HEK293 (cell line): Measurements from ENCODE around the gene CCNY.

Source experiments
- CTCF ChIA-PET: fragments of 350-600 bp; formaldehyde crosslinking; extraction: SDS; loops from one replicate; lab custom pipeline; 2021; ENCODE audit warnings: antibody characterized with exemption; lab: Yijun Ruan, JAX
- POLR2A ChIA-PET: fragments of 300-600 bp; formaldehyde crosslinking; extraction: SDS; loops from one replicate; lab custom pipeline; 2020; ENCODE audit warnings: antibody characterized with exemption, inconsistent platforms; lab: Yijun Ruan, JAX
- H3K27ac ChIP-seq: fragments of 200-500 bp; sonication (Bioruptor generic); 2 replicates; pipeline ENCODE4 v1.5.1; 2014; ENCODE audit warnings: low read depth, low read length, control low read depth, inconsistent platforms; ENCODE audit errors: extremely low read depth
- H3K36me3 ChIP-seq, 2 experiments: fragments of 200-500 bp in 1 of 2; sonication (Bioruptor generic) in 1 of 2; 1 replicate in 1 of 2; 2 replicates in 1 of 2; pipeline ENCODE4 v1.5.1; 2014 to 2017; ENCODE audit warnings: inconsistent platforms in 2 of 2, low read length in 2 of 2; ENCODE audit not compliant: control insufficient read depth in 2 of 2, insufficient read depth in 1 of 2
- H3K4me1 ChIP-seq: fragments of 200-500 bp; sonication (Bioruptor generic); 2 replicates; pipeline ENCODE4 v1.5.1; 2014; ENCODE audit warnings: mild to moderate bottlenecking, low read length, inconsistent platforms; ENCODE audit not compliant: control insufficient read depth, insufficient read depth
- H3K4me3 ChIP-seq: 2 replicates; pipeline ENCODE4 v1.5.1; 2011; ENCODE audit warnings: low read depth, mild to moderate bottlenecking, control low read depth, low read length, moderate library complexity
- H3K9me3 ChIP-seq: fragments of 200-500 bp; sonication (Bioruptor generic); 2 replicates; pipeline ENCODE4 v1.5.1; 2014; ENCODE audit warnings: low read depth, low read length, inconsistent platforms; ENCODE audit not compliant: control insufficient read depth, insufficient read depth
- BCL11A ChIP-seq: fragments of 450-650 bp; formaldehyde crosslinking; IDR thresholded peaks from 2 replicates; pipeline ENCODE4 v1.5.1; 2016; ENCODE audit warnings: low read depth, missing biosample characterization, missing genetic modification characterization
- GLIS1 ChIP-seq: fragments of 450-650 bp; formaldehyde crosslinking; IDR thresholded peaks from 2 replicates; pipeline ENCODE4 v1.5.1; 2016; ENCODE audit warnings: missing biosample characterization, missing genetic modification characterization
- HOXC10 ChIP-seq: sonication (generic); formaldehyde crosslinking; IDR thresholded peaks from 2 replicates; pipeline ENCODE4 v1.8.1; 2023; ENCODE audit warnings: mild to moderate bottlenecking, missing genetic modification reagents
- KLF8 ChIP-seq: fragments of 450-650 bp; formaldehyde crosslinking; IDR thresholded peaks from 2 replicates; pipeline ENCODE4 v1.5.1; 2016; ENCODE audit warnings: missing biosample characterization, missing genetic modification characterization
- MEIS1 ChIP-seq: sonication (generic); formaldehyde crosslinking; IDR thresholded peaks from 2 replicates; pipeline ENCODE4 v1.8.1; 2022; ENCODE audit warnings: missing genetic modification reagents, mild to moderate bottlenecking, borderline replicate concordance
- MYNN ChIP-seq: fragments of 450-650 bp; formaldehyde crosslinking; IDR thresholded peaks from 2 replicates; pipeline ENCODE4 v1.5.1; 2016; ENCODE audit warnings: missing biosample characterization, missing genetic modification characterization, borderline replicate concordance
- OSR2 ChIP-seq: fragments of 450-650 bp; formaldehyde crosslinking; IDR thresholded peaks from 2 replicates; pipeline ENCODE4 v1.5.1; 2016; ENCODE audit warnings: missing biosample characterization, missing genetic modification characterization
- REPIN1 ChIP-seq: fragments of 450-650 bp; formaldehyde crosslinking; IDR thresholded peaks from 2 replicates; pipeline ENCODE4 v1.5.1; 2017; ENCODE audit warnings: missing biosample characterization, missing genetic modification characterization, low read depth
- SCRT1 ChIP-seq: fragments of 450-650 bp; formaldehyde crosslinking; IDR thresholded peaks from 2 replicates; pipeline ENCODE4 v1.5.1; 2016; ENCODE audit warnings: missing biosample characterization, missing genetic modification characterization, borderline replicate concordance
- SP7 ChIP-seq: fragments of 450-650 bp; formaldehyde crosslinking; IDR thresholded peaks from 2 replicates; pipeline ENCODE4 v1.5.1; 2016; ENCODE audit warnings: missing biosample characterization, missing genetic modification characterization
- ZBTB17 ChIP-seq: fragments of 450-650 bp; formaldehyde crosslinking; IDR thresholded peaks from 2 replicates; pipeline ENCODE4 v1.5.1; 2016; ENCODE audit warnings: missing biosample characterization, missing genetic modification characterization
- ZBTB48 ChIP-seq: fragments of 450-650 bp; formaldehyde crosslinking; IDR thresholded peaks from 2 replicates; pipeline ENCODE4 v1.5.1; 2016; ENCODE audit warnings: missing biosample characterization, missing genetic modification characterization
- ZBTB7A ChIP-seq: fragments of 450-650 bp; formaldehyde crosslinking; IDR thresholded peaks from 2 replicates; pipeline ENCODE4 v1.5.1; 2016; ENCODE audit warnings: low read depth, missing biosample characterization, missing genetic modification characterization
- ZNF169 ChIP-seq: fragments of 450-650 bp; formaldehyde crosslinking; IDR thresholded peaks from 2 replicates; pipeline ENCODE4 v1.5.1; 2016; ENCODE audit warnings: missing biosample characterization, missing genetic modification characterization
- ZNF24 ChIP-seq: fragments of 450-650 bp; formaldehyde crosslinking; IDR thresholded peaks from 2 replicates; pipeline ENCODE4 v1.5.1; 2016; ENCODE audit warnings: missing biosample characterization, missing genetic modification characterization
- ZNF335 ChIP-seq: fragments of 450-650 bp; formaldehyde crosslinking; conservative IDR thresholded peaks from 2 replicates; pipeline ENCODE4 v1.5.1; 2016; ENCODE audit warnings: missing biosample characterization, missing genetic modification characterization
- ZNF558 ChIP-seq: fragments of 450-650 bp; formaldehyde crosslinking; IDR thresholded peaks from 2 replicates; pipeline ENCODE4 v1.5.1; 2016; ENCODE audit warnings: missing biosample characterization, missing genetic modification characterization
- ZNF600 ChIP-seq: fragments of 450-650 bp; formaldehyde crosslinking; IDR thresholded peaks from 2 replicates; pipeline ENCODE4 v1.5.1; 2016; ENCODE audit warnings: missing biosample characterization, missing genetic modification characterization
- ZNF624 ChIP-seq: fragments of 450-650 bp; formaldehyde crosslinking; IDR thresholded peaks from 2 replicates; pipeline ENCODE4 v1.5.1; 2017; ENCODE audit warnings: missing biosample characterization, missing genetic modification characterization
- ZNF639 ChIP-seq: fragments of 450-650 bp; formaldehyde crosslinking; IDR thresholded peaks from 2 replicates; pipeline ENCODE4 v1.5.1; 2016; ENCODE audit warnings: missing biosample characterization, missing genetic modification characterization
- ZNF692 ChIP-seq: fragments of 450-650 bp; formaldehyde crosslinking; IDR thresholded peaks from 2 replicates; pipeline ENCODE4 v1.5.1; 2016; ENCODE audit warnings: missing biosample characterization, missing genetic modification characterization
- ZNF777 ChIP-seq: fragments of 450-650 bp; formaldehyde crosslinking; IDR thresholded peaks from 2 replicates; pipeline ENCODE4 v1.5.1; 2017; ENCODE audit warnings: missing biosample characterization, missing genetic modification characterization, borderline replicate concordance
- ZXDB ChIP-seq: fragments of 450-650 bp; formaldehyde crosslinking; IDR thresholded peaks from 2 replicates; pipeline ENCODE4 v1.5.1; 2016; ENCODE audit warnings: missing biosample characterization, missing genetic modification characterization
- TF ChIP-seq, protein P1 (sequence below): fragments of 450-650 bp; formaldehyde crosslinking; IDR thresholded peaks from 2 replicates; pipeline ENCODE4 v1.5.1; 2016; ENCODE audit warnings: missing biosample characterization, missing genetic modification characterization
- TF ChIP-seq, protein P2 (sequence below): fragments of 450-650 bp; formaldehyde crosslinking; IDR thresholded peaks from 2 replicates; pipeline ENCODE4 v1.5.1; 2017; ENCODE audit warnings: missing biosample characterization, missing genetic modification characterization
- TF ChIP-seq, protein P3 (sequence below): IDR thresholded peaks from 2 replicates; pipeline ENCODE4 v1.6.1; 2011; ENCODE audit warnings: mild to moderate bottlenecking, low read depth, low read length, borderline replicate concordance

CCNY gene

DNA sequence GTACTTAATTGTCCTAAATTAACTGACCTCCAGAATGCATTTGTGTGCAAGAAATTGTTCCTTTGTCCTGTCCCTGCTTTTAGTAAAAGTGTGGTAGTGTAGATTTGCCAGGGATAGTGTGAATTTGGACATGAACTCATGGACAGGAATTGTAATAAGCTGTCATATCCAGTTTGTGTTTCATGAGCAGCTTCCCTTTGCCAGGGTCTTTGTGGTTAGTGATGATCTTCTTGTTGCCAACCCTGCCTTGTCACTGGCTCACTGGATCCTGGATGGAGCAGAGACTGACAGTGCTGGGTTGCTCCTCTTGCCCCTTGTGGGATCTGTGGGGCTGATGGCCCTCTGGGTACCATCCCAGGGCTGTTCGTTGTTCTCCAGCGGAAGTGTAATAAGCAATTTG is 110.1 kb downstream of the CCNY start:
- Histone ChIP-seq H3K4me3 (no peak overlapping the region), H3K9me3 (no peaks in the 10 kb centered on the region), H3K4me1 (peaks cover 26% of the 10 kb centered on the region), H3K27ac (no peak overlapping the region), H3K36me3 (no peaks in the 10 kb centered on the region)
- ChIA-PET POLR2A (no interaction called here), CTCF (no interaction called here)
- no peak for TF ChIP-seq HOXC10 (CRISPR knock-in tag)
- TF ChIP-seq BCL11A (tag by site-specific recombination) = no peak
- TF ChIP-seq ZBTB7A (tag by site-specific recombination) = no peak
- no peak for TF ChIP-seq ZNF692
- no peak for TF ChIP-seq REPIN1 (tag by site-specific recombination)
- no peak for TF ChIP-seq GLIS1 (tag by site-specific recombination)
- TF ChIP-seq, protein P1, sequence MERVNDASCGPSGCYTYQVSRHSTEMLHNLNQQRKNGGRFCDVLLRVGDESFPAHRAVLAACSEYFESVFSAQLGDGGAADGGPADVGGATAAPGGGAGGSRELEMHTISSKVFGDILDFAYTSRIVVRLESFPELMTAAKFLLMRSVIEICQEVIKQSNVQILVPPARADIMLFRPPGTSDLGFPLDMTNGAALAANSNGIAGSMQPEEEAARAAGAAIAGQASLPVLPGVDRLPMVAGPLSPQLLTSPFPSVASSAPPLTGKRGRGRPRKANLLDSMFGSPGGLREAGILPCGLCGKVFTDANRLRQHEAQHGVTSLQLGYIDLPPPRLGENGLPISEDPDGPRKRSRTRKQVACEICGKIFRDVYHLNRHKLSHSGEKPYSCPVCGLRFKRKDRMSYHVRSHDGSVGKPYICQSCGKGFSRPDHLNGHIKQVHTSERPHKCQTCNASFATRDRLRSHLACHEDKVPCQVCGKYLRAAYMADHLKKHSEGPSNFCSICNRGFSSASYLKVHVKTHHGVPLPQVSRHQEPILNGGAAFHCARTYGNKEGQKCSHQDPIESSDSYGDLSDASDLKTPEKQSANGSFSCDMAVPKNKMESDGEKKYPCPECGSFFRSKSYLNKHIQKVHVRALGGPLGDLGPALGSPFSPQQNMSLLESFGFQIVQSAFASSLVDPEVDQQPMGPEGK (tag by site-specific recombination) = no peak
- TF ChIP-seq ZNF335 (tag by site-specific recombination) = no peak
- TF ChIP-seq, protein P2, sequence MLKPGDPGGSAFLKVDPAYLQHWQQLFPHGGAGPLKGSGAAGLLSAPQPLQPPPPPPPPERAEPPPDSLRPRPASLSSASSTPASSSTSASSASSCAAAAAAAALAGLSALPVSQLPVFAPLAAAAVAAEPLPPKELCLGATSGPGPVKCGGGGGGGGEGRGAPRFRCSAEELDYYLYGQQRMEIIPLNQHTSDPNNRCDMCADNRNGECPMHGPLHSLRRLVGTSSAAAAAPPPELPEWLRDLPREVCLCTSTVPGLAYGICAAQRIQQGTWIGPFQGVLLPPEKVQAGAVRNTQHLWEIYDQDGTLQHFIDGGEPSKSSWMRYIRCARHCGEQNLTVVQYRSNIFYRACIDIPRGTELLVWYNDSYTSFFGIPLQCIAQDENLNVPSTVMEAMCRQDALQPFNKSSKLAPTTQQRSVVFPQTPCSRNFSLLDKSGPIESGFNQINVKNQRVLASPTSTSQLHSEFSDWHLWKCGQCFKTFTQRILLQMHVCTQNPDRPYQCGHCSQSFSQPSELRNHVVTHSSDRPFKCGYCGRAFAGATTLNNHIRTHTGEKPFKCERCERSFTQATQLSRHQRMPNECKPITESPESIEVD (tag by site-specific recombination) = no peak
- no peak for TF ChIP-seq ZNF639
- TF ChIP-seq ZNF24 (tag by site-specific recombination) = no peak
- TF ChIP-seq ZNF169 (tag by site-specific recombination) = no peak
- TF ChIP-seq KLF8 (tag by site-specific recombination) = no peak

GRCh38 chr10:35447693-35448407 is 111.5 kb downstream of the CCNY start:
- Histone ChIP-seq H3K9me3 (no peaks in the 10 kb centered on the region), H3K4me3 (peak overlapping the region; percentile 5), H3K36me3 (no peaks in the 10 kb centered on the region), H3K27ac (no peak overlapping the region; the same call in 1 of the 2 replicates), H3K4me1 (peaks cover 29% of the 10 kb centered on the region)
- ChIA-PET POLR2A (no interaction called here), CTCF (no interaction called here)
- no peak for TF ChIP-seq ZNF777
- TF ChIP-seq ZNF624 (tag by site-specific recombination) = no peak
- TF ChIP-seq SP7 (tag by site-specific recombination) = peak; percentile 46; the same call in 1 of the 2 replicates
- peak; percentile 79 for TF ChIP-seq OSR2 (tag by site-specific recombination)
- TF ChIP-seq ZXDB (tag by site-specific recombination) = peak; percentile 21; the same call in 1 of the 2 replicates
- TF ChIP-seq SCRT1 (tag by site-specific recombination) = peak; percentile 96
- TF ChIP-seq ZBTB17 (tag by site-specific recombination) = peak; percentile 59
- TF ChIP-seq MYNN (tag by site-specific recombination) = no peak
- TF ChIP-seq, protein P3, sequence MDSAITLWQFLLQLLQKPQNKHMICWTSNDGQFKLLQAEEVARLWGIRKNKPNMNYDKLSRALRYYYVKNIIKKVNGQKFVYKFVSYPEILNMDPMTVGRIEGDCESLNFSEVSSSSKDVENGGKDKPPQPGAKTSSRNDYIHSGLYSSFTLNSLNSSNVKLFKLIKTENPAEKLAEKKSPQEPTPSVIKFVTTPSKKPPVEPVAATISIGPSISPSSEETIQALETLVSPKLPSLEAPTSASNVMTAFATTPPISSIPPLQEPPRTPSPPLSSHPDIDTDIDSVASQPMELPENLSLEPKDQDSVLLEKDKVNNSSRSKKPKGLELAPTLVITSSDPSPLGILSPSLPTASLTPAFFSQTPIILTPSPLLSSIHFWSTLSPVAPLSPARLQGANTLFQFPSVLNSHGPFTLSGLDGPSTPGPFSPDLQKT = no peak
- TF ChIP-seq MEIS1 (CRISPR knock-in tag) = no peak
- peak; percentile 67; the same call in 1 of the 2 replicates for TF ChIP-seq ZNF600
- TF ChIP-seq ZNF558 = no peak
- no peak for TF ChIP-seq ZBTB48
- TF ChIP-seq, protein P1 (tag by site-specific recombination) = 0 out of 2 replicates have a peak, but pooled peaks have one; percentile 32
